NCI-H69 (cell line): ENCODE results near the gene TMEM161A.

Experiments
- DNase-seq: peaks from one replicate; lab custom pipeline; 2025; lab: John Stamatoyannopoulos, UW

Gene TMEM161A

GRCh38 chr19:19096641-19097627 is 41.3 kb downstream of the TMEM161A start:
- no peak for DNase-seq

DNA sequence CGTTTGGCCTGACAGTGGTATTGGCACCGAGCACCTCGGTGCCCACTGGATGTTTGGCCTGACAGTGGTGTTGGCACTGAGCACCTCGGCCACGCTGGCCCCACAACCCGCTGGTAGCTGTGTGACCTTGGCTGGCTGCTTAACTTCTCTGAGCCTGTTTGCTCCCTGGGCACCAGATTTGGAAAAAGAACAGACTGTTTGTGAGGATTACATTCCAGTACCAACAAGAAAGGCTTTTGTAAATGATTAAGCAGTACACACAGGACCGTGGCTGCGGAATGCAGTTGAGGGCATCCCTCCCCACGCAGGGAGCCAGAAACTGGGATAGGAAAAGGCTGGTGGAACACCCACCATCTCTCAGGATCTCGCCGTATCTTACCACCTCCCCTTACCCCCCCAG is 42.6 kb downstream of the TMEM161A start:
- DNase-seq = no peak

DNA sequence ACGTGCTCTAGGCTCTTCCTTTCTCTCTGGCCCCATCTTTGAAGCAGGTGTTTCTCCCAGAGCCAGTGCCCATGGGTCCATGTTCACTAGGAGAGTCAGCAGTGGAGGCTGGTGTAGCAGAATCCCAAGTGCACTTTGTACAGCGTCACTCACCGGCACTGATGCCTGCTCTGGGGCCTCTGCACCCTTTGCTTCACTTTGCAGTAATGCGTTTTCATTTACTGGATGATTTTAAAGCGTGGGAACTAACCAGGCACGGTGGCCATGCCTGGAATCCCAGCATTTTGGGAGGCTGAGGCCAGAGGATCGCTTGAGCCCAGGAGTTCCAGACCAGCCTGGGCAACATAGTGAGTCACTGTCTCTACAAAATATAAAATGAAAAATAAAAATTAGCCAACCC is 43.8 kb downstream of the TMEM161A start:
- no peak for DNase-seq

GRCh38 chr19:19087676-19088075 is 50.6 kb downstream of the TMEM161A start:
- no peak for DNase-seq

DNA sequence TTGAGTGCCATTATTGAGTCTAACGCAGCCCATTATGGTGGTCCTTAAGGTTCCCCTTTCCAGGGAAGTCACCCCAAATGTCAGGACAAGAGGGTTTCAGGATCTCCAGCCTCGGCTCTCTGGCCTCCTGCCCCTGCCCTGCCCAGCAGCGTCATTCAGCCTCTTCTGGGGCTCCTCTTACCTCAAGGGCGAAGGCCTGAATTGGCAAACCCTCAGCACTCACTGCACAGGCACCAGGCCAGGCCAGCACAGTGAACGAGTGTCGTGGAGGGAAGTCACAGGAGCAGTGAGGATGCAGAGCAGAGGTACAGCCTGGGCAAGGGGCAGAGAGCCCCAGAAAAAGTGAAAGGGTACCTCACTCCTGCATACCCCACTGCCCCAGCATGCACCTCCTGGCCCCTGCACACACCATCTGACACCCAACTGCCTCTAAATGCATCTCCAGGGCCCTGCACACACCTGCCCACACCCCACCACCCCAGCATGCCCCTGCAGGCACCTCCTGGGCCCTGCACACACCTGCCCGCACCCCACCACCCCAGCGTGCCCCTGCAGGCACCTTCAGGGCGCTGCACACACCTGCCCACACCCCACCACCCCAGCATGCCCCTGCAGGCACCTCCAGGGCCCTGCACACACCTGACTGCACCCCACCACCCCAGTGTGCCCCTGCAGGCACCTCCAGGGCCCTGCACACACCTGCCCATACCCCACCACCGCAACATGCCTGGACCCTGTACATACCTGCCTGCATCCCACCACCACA is 54.7 kb downstream of the TMEM161A start:
- no peak for DNase-seq

- DNase-seq = no peak
These were observed 56.6 kb downstream of the TMEM161A start for GRCh38 chr19:19081642-19082151.

DNA sequence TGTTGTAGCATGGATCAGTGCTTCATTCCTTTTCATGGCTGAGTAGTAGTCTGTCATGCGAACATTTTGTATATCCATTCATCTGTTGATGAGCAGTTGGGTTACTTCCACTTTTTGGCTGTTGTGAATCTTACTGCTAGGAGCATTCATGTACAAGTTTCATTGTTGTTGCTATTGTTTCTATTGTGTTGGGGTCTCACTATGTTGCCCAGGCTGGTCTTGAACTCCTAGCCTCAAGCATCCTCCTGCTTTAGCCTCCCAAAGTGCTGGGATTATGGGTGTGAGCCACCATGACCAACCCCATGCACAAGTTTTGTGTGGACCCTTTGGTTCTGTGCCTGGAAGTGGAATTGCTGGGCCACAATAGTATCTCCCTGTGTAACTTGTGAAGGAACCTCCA is 58.7 kb downstream of the TMEM161A start:
- no peak for DNase-seq

DNA sequence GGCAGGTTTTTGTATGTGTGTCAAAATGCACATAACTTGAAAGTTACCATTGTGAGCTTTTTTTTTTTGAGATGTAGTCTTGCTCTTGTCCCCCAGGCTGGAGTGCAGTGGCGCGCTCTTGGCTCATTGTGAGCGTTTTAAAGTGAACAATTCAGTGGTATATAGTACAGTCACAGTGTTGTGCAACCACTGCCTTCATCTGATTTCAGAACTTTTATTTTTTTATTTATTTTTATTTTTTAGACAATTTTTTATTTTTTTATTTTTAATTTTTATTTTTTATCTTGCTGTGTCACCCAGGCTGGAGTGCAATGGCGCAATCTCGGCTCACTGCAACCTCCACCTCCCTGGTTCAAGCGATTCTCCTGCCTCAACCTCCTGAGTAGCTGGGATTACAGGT is 59.5 kb downstream of the TMEM161A start:
- no peak for DNase-seq

DNA sequence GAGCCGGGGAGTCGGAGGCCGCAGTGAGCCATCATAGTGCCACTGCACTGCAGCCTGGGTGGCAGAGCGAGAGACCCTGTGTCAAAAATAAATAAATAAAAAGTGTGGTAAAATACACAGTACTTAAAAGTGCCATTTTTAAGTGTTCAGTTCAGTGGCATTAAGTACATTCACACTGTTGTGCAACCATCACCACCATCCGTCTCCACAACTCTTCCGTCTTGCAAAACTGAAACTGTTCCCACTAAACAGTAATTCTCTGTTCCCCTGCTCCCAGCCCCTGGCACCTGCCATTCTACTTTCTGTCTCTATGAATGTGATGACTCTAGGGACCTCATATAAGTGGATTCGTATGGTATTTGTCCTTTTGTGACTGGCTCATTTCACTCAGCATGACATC is 61.2 kb downstream of the TMEM161A start:
- DNase-seq = peak; percentile 76

DNA sequence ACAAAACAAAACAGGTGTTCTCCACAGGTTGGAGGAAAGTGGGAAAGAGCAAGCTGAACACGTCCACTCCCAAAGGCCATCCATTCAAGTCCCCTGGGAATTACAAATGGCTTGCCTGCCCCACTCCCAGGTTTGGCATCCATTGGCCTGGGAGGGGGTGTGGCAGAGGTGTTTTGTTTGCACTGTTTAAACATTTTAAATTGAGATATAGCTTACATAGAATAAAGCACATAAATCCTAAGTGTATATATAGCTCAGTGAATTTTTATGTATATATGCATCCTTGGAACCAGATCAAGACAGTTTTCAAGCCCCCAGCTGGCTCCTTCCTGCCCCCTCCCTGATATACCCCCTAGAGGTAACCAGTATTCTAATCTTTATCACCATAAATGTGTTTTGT is 61.8 kb downstream of the TMEM161A start:
- DNase-seq = peak; percentile 67

DNA sequence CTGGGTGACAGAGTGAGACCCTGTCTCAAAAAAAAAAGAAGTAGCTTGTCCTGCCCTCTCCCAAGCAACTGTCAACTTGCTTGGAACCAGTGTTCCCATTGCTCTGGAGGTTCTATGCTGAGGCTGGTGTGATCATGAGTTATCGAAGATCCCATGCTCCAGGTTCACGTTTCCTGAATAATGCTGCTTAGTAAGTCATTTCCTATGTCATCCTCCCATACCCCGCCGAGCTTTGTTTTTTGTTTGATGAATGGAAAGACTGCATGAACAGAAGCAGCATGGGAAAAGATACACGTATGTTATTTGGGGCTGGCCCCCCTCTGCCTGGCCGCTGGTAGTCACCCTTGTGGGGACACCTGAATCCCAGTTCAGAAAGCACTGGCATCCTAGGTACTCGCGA is 63.2 kb downstream of the TMEM161A start:
- DNase-seq = no peak

DNA sequence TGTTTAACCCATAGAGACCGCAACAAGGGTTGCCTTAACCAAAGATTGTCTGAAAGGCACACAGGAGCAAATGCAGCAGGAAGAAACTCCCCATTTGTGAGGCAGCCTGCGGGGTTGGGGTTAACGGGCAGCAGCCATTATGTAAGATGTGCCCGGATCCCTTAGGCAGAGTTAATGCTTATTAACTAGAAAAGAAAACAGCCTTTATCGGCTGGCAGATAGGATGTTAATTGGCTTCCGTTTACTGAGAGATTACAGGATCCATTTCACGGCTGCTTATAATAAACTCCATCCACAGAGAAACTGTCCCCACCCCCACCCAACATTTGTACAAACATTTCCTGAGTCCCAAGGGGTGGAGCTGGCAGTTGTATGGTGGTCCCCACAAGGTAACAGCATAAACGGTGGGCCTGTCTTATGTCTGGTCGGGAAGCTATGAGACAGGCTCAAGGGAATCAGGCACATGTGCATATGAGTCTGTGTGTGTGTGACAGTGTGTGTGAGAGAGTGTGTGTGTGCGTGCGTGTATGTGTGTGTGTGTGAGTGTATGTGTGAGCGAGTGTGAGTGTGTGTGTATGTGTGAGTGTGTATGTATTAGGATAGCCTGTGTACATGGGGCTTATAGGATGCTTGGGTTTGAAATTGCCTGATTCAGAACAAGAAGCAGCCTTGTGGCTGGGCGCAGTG is 63.9 kb downstream of the TMEM161A start:
- DNase-seq = peak; percentile 80

DNA sequence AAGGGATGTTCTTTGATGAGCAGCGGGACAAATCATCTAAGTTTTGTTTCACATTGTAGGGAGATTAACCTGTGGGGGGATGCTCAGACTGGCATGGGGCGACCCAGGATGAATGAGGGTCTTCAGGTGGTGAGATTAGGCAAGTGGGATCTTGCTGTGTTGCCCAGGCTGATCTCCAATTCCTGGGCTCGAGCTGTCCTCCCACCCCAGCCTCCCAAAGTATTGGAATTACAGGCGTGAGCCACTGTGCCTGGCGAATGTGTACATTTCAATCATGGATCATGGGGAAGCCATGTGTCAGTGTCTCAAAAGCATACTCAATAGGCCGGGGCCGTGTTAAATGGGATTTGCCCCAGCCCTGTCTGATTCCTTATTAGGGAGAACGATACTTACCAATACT is 66.4 kb downstream of the TMEM161A start:
- no peak for DNase-seq
